Glomerular endothelial cell (primary cell): Measurements from ENCODE around the gene FKBP6. TPM values are rescaled to one million over a fixed set of nuclear protein-coding genes. Genes with fewer than 3 reads are reported as not detected.
"Not testable (repeated sequence)": the region's sequence is repeated elsewhere in the genome, so short reads cannot be mapped to it uniquely, and the experiment has no call there.

ENCODE experiments used
- DNase-seq: peaks from one replicate; pipeline ENCODE4 v3.0.0-alpha.2; 2011; ENCODE audit warnings: low read depth, low spot score; ENCODE audit errors: extremely low read depth
- total RNA-seq: library from RNA; depleted of rRNA; stranded (reverse); fragments of >200 nt; gene quantifications from 2 replicates; pipeline ENCODE4 v1.2.3, GENCODE V29; 2015

Gene FKBP6
- total RNA-seq, 1 donor from 2014 or later = not detected

GRCh38 chr7:73387908-73388414, 60.0 kb downstream of the FKBP6 start:
- DNase-seq = no peak

GRCh38 chr7:73391396-73391795, 63.4 kb downstream of the FKBP6 start:
- no peak for DNase-seq

- DNase-seq = no peak
Measured at GRCh38 chr7:73394422-73394821, 66.5 kb downstream of the FKBP6 start.

GRCh38 chr7:73395538-73396503, 67.9 kb downstream of the FKBP6 start:
- DNase-seq = no peak

- DNase-seq = no peak
Measured at GRCh38 chr7:73397521-73398281, 69.7 kb downstream of the FKBP6 start.

- DNase-seq = peak; percentile 33
Measured at GRCh38 chr7:73399185-73400050, 71.5 kb downstream of the FKBP6 start.

- not testable (repeated sequence) for DNase-seq
Measured at GRCh38 chr7:73404860-73405259, 76.9 kb downstream of the FKBP6 start.

Other genes starting within 250 kb of the FKBP6 start
- not detected in 2 replicates for gene SPDYE9, start 242.1 kb upstream of the FKBP6 start, total RNA-seq
- 8.9 and 11.9 TPM in 2 replicates for gene NSUN5, start 19.3 kb upstream of the FKBP6 start, total RNA-seq
- gene TRIM50, start 79 bp upstream of the FKBP6 start, total RNA-seq = not detected in 2 replicates
- gene FZD9, start 105.6 kb downstream of the FKBP6 start, total RNA-seq = 1.6 and 1.9 TPM in 2 replicates
- gene BAZ1B, start 194.1 kb downstream of the FKBP6 start, total RNA-seq = 43.4 and 57.2 TPM in 2 replicates
- gene BCL7B, start 229.5 kb downstream of the FKBP6 start, total RNA-seq = 53.7 and 60.2 TPM in 2 replicates